ENCODE measurements around the gene ATXN1. TPM values are rescaled to one million over a fixed set of nuclear protein-coding genes. Genes with fewer than 3 reads are reported as not detected.
"Not testable (repeated sequence)": the region's sequence is repeated elsewhere in the genome, so short reads cannot be mapped to it uniquely, and the experiment has no call there.

ATXN1 gene
- total RNA-seq, 1 donor from 2014 or later = 63.7 TPM

DNA sequence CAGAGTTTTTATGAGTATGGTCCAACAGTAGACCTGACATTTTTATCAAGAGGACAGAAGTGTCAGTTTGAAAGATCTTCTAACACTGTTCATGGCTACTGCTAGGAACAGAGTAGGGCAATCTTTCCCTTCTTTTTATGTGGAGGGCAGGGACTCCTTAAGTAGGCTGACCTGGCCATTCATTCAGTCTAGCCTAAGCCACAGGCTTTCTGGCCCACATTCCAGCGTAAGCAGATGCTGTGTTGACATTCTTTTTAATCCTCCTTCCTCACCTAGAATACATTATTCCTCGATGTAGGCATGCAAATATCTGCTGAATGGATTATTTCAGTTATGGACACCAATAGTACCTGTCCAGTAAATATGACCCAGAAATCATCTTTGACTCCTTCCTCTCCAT, 188.3 kb downstream of the ATXN1 start:
- DNase-seq (ENCODE audit: low spot score) = no peak

DNA sequence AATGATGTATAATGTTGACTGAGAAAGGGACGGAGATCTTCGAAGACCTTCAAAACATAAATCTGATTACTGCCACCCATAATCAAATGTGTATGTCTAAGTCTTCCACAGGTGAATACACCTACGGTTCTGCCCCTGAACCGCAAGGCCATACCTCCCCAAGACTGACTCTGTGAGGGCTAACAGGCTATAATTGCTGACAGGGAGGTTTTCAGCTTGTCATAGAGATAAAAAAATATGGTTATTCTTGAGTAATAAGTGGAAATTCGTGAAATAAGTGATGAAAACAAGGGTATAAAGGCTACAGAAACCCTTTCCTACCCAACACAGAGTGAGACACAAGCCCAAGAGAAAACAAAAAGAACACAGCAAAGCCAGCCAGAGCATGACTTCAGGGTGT, 188.9 kb downstream of the ATXN1 start:
- DNase-seq (ENCODE audit: low spot score) = no peak

DNA sequence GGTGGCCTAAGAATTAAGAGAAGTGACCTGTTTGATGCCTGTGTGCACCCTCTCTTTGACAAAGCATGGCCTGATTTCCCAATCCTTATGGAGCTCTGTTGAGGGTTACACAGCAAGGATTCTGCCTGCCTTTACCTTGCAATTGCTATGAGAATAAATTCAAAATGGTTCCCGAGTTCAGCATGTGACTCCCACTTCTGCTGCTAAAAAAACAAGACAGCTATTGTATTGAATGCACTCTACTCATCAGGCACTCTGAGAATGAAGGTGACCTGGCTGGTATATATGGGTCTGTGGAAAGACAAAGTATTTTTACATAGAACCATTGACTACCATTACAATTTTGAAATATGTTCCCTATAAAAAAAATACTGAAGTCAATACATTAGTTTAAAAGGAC, 190.3 kb downstream of the ATXN1 start:
- DNase-seq (ENCODE audit: low spot score) = no peak

DNA sequence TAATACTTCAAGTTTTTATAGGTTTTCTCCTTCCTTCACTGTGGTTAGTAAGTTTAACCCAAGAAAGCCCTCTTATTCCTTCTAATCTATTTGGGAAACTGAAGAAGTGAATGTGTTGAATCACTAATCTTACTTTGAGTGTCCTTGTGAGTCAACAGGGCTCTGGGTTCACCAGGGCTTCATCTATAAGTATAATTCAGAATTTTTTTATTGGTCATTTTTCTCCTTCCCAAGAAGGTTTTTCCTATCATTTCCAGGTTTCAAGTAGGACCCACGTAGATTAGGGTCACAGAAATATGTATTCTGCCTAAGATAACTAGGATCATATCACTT, 191.1 kb downstream of the ATXN1 start:
- DNase-seq (ENCODE audit: low spot score) = no peak

DNA sequence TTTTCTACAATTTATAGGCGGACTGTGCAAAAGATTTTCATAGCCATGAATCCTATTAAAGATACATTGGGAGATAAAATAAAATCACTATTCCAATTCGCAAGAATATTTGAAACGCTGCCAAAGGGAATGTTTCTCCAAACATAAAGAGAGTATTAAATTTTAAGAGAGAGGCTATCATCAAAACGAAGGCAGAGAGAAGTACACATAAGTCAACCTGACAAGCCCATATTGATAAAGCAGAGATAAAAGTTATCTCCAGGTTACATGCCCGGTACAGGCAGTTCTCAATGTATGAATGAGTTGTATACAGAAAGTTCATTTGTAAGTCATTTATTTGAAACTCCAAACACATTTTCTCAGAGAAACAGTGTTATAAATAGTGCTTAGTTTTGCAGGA, 193.1 kb downstream of the ATXN1 start:
- DNase-seq (ENCODE audit: low spot score) = no peak

DNA sequence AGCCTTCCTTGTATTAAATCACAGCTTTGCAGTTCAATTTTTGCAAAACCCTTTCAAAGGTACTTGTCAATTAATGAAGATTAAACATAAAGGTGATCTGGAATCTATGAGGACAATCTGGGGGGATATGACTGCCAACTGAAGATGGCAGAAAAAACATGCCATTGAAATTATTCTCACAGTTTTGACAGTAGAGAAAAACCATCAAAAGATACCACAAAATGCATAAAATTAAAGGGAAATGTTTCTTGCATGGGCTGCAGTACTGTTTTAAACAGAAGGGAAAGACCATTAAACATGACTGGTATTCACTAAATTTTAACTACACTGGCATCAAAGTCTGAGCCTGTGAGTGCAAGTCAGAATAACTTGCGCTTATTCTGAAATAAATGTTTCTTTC, 194.2 kb downstream of the ATXN1 start:
- DNase-seq (ENCODE audit: low spot score) = no peak

DNA sequence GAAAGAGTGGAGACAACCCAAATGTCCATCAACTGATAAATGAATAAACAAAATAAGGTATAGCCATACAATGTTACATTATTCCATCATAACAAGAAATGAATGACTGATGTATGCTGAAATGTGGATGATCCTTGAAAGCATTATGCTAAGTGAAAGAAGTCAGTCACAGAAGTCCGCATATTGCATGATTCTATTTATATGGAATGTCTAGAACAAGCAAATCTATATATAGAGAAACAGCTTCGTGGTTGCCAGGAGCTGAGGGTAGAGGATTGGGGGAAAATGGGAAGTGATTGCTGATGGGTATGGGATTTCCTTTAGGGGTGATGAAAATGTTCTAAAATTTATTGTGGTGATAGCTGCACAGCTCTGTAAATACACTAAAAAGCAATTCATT, 196.8 kb downstream of the ATXN1 start:
- DNase-seq (ENCODE audit: low spot score) = no peak

DNA sequence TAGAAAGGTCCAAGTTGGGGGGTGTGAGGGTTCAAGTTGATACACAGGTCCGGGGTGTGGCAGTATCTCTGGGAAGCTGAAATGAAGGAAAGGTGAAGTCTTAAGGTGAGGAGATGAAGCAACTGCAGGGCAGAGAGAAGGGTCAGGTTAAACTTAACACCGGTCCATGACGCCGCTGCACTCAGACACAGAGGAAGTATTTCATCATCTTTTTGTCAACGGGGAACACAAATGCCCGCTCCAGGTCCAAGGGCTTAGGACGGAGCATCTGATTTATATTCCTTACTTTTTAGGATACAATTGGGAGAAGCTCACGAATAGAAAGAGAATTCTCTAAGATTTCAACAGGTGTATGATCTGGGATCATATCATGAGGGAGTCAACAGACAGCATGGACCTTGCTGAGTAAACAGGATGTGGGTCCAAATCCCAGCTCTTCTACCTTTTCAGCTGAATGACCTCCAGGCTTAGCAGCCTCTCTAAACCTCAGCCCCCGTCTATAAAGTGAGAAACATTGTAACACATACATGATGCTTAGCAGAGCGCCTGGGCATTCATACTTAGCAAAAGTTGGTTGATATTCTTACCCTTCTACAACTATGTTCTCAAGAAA, 197.5 kb downstream of the ATXN1 start:
- DNase-seq (ENCODE audit: low spot score) = no peak

DNA sequence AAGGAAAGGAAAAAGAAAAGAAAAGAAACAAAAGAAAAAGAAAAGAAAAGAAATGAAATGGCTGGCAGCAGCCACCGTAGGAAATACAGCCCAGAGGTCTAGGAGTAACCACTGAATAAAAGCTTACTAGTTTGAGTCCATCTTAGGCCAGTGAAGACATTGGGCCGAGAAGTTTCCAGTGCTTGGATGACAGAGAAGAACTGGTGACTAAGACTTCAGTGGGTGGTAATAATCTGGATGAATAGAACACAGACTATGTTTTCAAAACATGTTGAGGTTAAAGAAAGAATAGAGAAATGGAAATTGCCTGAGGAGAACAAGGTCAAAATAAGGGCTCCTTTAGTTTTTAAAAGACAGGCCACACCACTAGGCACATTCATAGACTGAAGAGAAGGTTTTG, 198.8 kb downstream of the ATXN1 start:
- no peak for DNase-seq (ENCODE audit: low spot score)

DNA sequence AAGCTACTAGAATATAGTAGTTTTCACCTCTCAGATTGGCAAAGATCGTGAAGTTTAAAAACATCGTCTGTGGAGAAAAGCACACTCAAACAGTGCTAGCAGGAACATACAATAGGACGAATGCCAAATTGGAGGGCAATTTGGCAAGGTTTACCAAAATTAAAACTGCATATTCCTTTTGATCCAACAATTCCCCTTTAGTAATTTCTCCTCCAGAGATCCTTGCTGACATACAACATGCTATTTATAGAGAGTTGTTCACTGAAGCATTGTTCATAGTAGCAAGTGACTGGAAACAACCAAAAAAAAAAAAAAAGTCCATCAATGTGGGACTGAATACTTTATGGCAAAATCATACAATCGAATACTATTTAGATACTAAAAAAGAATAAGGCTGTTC, 202.2 kb downstream of the ATXN1 start:
- DNase-seq (ENCODE audit: low spot score) = no peak

DNA sequence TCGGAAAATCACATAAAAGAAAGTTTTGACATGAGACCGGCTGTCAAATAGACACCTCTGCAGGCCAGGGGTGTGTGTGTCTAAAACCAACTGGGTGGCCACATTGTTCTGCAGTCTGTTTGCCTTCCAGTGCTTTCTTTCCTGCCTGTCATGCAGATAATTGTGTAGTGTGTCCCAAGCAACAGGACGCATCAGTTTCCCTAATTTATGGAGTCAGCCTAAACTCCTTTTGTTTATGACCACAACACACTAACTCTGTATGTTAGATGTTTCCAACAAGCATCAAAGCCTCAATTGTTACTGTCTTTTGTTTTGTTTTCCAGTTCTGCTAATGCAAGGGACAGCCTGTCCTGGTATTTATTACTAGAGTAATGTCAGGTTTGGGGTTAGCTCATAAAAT, 205.7 kb downstream of the ATXN1 start:
- DNase-seq (ENCODE audit: low spot score) = no peak

DNA sequence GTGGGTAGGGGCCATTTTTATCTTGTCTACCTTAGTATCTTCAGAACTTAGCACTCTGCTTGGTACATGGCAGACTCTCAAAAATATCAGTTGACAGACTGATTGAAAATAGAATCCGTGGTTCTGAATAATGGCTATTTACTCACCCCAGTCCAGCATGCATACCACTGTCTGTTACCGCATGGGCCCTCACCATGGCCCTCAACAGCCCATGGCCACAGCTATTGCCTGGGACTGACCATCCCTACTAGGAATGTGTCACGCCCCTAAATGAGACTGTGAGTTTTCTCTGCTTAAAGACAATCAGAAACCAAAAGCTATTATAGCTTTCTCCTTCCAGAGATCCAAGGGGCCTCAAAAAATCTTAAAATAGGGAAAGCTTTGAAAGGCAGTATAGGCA, 207.7 kb downstream of the ATXN1 start:
- no peak for DNase-seq (ENCODE audit: low spot score)

DNA sequence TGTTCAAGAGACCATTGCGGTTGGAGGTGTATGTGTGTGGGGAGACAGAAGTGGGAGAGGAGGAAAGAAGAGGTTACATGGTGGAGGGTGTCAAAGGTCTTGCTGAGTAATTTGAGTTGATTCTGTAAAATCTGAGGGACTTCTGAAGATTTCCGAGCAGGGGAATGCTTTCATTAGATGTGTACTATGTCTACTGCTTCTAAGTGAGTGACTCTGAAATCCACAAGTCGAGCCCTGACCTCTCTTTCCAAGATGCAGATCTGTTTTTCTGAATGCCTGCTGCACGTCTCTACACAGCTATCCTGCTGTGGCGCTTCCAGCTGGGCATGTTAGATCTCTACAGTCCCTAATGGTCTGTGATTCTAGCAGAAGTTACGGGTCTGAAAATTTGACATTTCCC, 209.8 kb downstream of the ATXN1 start:
- no peak for DNase-seq (ENCODE audit: low spot score)

DNA sequence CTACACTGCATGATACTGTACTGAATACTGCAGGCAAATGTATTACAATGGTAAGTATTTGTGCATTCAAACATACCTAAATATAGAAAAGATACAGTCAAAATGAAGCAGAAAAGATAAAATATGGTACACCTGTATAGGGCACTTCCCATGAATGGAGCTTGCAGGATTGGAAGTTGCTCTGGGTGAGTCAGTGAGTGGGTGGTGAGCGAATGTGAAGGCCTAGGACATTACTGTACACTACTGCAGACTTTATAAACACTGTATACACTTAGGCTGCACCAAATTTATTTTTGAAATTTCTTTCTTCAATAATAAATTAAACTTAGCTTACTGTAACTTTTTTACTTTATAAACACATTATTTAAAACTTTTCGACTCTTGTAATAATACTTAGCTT, 213.1 kb downstream of the ATXN1 start:
- DNase-seq (ENCODE audit: low spot score) = no peak

DNA sequence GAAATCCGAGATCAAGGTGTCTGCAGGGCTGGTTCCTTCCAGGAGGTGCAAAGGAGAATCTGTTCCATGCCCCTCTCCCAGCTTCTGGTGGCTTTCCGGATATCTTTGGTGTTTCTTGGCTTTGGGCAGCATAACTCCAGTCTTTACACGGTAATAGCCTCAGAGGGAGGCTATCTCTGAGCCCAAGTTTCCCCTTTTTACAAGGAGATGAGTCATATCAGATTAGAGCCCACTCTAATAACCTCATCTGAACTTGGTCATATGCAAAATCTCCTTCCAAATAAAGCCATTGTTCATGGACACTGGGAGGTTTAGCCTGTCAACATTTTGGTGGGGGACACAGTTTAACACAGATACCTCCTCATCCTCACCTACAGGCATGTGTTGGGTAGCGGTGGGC, 213.7 kb downstream of the ATXN1 start:
- DNase-seq (ENCODE audit: low spot score) = no peak

DNA sequence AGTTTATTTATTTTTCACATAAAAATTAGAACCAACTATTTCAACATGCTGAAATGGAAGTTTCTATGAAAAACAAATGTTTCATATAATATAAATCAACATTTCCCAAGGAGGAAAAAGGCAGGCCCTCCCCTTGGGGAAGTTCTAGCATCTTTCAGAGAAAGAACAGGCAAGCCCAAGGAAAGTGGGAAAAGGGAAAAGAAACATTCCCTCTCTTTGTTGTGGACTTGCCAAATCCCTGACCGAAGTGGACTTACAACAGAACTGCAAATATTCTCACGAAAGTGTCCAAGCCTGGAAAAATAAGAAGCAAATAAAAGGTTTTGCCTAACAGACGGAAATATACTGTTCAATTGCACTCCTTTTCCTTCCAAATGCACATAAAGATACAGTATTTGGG, 214.4 kb downstream of the ATXN1 start:
- DNase-seq (ENCODE audit: low spot score) = no peak

DNA sequence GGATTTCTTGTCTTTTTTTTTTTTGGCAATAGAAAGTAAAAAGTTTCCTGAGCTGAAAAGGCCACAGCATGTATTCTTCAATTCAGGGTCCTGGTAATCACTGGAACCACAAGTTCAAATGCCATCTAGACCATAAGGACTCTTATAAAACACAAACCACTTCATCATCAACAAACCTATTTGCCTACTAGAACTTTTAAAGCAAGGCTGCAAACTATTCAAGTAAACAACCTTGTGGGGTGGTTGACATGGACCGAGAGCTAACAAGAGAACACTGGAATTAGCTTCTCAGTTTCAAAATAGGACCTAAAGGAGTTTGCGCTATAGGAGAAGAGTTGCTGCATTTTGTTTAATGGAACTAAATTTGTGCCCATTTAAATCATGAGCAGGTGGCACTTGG, 215.9 kb downstream of the ATXN1 start:
- DNase-seq (ENCODE audit: low spot score) = no peak

DNA sequence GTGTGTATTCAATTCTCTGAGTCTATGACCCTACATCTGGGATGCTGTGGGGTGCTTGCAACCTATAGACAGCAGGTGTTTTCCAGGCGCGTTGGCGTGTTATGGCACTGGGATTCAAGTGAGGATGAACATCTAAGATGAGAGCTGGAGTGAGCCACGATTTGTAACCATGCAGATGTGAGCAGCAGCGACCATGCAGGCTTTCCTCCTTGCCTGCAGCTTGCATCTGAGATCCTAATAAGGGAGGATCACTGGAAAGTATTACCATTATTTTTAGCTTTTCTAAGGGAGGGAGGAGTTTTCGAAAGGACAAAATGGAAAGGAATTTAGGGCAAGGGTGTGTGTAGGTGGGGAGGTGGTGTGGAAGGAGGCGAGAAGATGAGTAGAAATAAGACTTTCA, 216.7 kb downstream of the ATXN1 start:
- no peak for DNase-seq (ENCODE audit: low spot score)

DNA sequence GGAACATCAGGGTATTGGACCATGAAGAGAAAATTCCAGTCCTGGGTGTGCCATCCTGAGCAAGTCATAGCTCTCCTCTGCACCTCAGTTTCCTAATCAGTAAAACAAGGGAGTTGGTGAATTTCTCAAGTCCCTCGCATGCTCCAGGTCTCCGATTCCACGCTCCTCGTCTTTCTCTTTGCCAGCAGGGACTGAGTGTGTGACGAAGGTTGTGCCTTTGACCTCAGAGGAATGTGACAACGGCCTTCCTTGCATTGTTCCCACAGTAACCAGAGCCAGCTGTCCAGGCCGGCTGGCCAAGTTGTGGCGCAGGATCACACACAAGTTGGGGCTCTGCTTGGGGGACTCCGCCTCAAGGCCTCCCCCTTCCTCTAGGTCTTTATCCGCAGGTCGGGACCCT, 217.3 kb downstream of the ATXN1 start:
- DNase-seq (ENCODE audit: low spot score) = peak; percentile 54

DNA sequence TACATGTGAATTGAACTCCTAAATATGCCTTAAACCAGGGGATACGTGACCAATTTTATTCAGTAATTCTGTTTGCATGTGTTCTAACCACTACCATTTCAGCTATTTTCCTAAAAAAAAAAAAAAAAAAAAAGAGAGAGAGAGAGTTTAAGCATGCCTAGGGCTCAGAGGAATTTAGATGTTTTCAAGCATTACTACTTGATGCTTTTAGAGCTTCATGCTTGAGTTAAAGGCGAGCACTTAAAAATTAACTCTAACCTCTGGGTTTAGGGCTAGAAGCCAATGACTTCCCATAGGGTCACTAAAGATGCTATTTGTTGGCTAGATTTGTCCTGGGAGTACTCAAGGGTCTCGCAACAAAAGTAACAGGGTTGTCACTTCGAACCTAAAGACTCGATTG, 217.7 kb downstream of the ATXN1 start:
- no peak for DNase-seq (ENCODE audit: low spot score)

DNA sequence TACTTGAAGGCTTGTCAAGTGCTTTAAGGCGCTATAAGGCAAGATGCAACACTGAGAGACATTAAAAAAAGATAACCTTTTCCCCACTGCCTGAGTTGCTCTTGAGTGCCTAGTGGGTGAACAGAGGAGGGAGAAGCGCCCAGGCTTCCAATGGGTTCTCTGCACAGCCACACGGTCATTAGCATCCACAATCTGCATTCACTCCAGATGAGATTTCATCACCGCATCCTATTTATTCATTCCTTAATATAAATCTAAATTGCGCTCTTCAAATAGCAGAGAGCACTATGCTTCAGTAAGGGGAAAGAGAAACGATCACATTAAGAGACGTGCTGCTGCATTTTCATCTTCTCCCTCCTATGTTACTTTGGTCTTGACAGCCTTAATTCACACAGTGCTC, 219.2 kb downstream of the ATXN1 start:
- no peak for DNase-seq (ENCODE audit: low spot score)

DNA sequence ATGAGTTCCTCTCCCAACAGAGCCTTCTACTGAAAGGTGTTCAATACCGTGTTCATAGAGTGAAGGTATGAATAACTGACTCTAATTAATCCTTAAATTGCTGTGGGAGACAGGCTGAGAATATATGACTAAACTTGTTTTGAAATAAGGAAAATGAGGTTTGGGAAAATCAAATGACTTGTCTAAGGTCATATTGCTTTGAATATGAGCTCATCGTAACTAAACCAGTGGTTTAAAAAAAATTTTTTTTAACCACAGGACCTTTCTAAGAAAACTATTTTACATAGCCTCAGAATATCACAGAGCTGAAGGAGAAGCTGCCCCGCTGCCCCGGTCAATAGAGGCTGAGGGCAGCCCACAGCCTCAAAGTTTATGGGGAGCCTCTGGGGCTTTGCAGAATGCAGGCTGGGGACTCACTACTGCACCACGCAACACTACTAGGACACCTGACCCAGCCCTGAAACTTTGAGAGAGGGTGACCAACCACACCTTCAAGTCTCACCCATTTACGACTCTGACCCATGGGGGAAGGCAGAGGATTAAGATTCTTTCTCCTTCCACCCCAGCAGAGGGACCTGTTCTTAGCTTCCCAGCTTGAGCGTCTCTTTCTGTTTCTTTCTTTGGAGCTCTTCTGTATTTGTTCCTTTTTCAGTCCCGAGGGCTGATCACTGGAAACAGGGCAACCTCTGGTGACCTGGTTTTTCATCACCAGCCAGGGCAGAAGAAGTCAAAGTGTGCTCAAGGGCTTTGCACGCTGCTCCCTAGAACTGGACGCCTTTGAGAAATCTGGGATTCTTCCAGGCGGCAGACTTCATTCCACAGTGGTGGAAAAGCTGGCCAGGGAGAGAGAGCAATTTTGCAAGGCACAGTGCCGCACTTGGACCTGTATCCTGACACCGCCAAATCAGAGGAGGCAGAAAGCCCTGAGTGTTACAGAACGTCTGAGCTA, 220.2 kb downstream of the ATXN1 start:
- DNase-seq (ENCODE audit: low spot score) = peak; percentile 69

DNA sequence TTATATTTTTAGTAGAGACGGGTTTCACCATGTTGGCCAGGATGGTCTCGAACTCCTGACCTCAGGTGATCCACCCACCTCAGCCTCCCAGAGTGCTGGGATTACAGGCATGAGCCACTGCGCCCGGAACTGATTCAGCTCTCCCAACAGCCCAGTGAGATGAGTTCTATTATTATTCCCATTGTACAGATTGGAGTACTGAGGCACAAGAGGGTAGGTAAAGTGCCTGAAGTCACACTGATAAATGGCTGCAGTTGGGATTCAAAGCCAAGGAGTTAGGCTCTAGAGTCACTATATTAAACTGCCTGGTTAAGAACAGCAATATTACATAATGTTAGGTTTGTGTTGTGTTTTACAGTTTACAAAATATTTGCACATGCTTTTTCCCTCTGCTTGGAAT, 220.9 kb downstream of the ATXN1 start:
- not testable (repeated sequence) for DNase-seq (ENCODE audit: low spot score)

Data from ureter (tissue), 1 donor.